K562 (cell line): ENCODE results near the gene ZNF672. TPM values are rescaled to one million over a fixed set of nuclear protein-coding genes. Genes with fewer than 3 reads are reported as not detected.
A peak's percentile ranks its signal among the peaks of the same experiment; 100 is the strongest.

Experiments
- ATAC-seq: fragments of 200-7000 bp; cut with Tn5 transposase; 3 replicates; pipeline ENCODE4 v1.9.1; 2020; ENCODE audit warnings: moderate library complexity
- BruUV-seq: library from RNA; stranded (reverse); fragments of 400-500 nt; replicated peaks from 2 replicates; lab custom pipeline; 2021; lab: Mats Ljungman, UMichigan
- CTCF ChIA-PET: fragments of 300-600 bp; formaldehyde crosslinking; extraction: SDS; loops from one replicate; lab custom pipeline; 2021; ENCODE audit warnings: low intra/inter-chr PET ratio; lab: Yijun Ruan, JAX
- POLR2A ChIA-PET: fragments of 300-600, 350-650 bp; sonication (Branson Sonifier 250); formaldehyde crosslinking; extraction: SDS; loops from one replicate; lab custom pipeline; 2021; ENCODE audit warnings: antibody characterized with exemption, inconsistent platforms; lab: Yijun Ruan, JAX
- DNase-seq, 4 experiments: peaks; one replicate each; pipeline versions ENCODE4 v3.0.0 to v3.0.0-alpha.2; 2011 to 2018; ENCODE audit warnings: low spot score in 3 of 4, mixed read lengths in 3 of 4; ENCODE audit errors: extremely low read depth in 1 of 4
- FAIRE-seq: peaks from 2 replicates; lab custom pipeline; 2011; peaks lifted over from hg19 to GRCh38; lab: Jason Lieb, UNC
- H2AFZ ChIP-seq: 2 replicates; pipeline ENCODE4 v1.6.0; 2011; ENCODE audit warnings: low read depth, low read length, control low read depth, inconsistent platforms
- H3K27ac ChIP-seq: fragments of 200-600 bp; 3 replicates; pipeline ENCODE4 v1.8.0; 2011; ENCODE audit warnings: low read depth, mild to moderate bottlenecking, control low read depth, inconsistent platforms, low read length, moderate library complexity, mixed read lengths; ENCODE audit errors: extremely low read depth
- H3K27me3 ChIP-seq, 2 experiments: fragments of 300-600 bp in 1 of 2; 2 replicates in 1 of 2; 3 replicates in 1 of 2; pipeline versions ENCODE4 v1.6.0 to v1.8.0; 2011; ENCODE audit warnings: inconsistent platforms in 2 of 2, low read length in 2 of 2, mild to moderate bottlenecking in 1 of 2, mixed read lengths in 1 of 2, moderate library complexity in 1 of 2; ENCODE audit not compliant: control insufficient read depth in 2 of 2, insufficient read depth in 2 of 2
- H3K36me3 ChIP-seq: fragments of 300-600 bp; 3 replicates; pipeline ENCODE4 v1.8.0; 2011; ENCODE audit warnings: mild to moderate bottlenecking, low read length, inconsistent platforms; ENCODE audit not compliant: control insufficient read depth, insufficient read depth
- H3K4me1 ChIP-seq, 2 experiments: fragments of 200-600 bp in 1 of 2; replicated peaks in 1 of 2; 2 replicates in 1 of 2; 3 replicates in 1 of 2; pipeline versions ENCODE4 v1.5.1 to v1.8.0; 2011; ENCODE audit warnings: inconsistent platforms in 2 of 2, low read length in 2 of 2, mild to moderate bottlenecking in 1 of 2, mixed read lengths in 1 of 2, moderate library complexity in 1 of 2; ENCODE audit not compliant: control insufficient read depth in 2 of 2, insufficient read depth in 2 of 2
- H3K4me2 ChIP-seq: 2 replicates; pipeline ENCODE4 v1.6.1; 2011; ENCODE audit warnings: low read length, control low read depth, inconsistent platforms, mixed read lengths; ENCODE audit not compliant: insufficient read depth
- H3K4me3 ChIP-seq: fragments of 200-600 bp; sonication (generic), shearing (Covaris generic); 2 replicates; pipeline ENCODE4 v1.5.1; 2016; ENCODE audit warnings: control low read depth, inconsistent platforms
- H3K79me2 ChIP-seq: fragments of 200-600 bp; 3 replicates; pipeline ENCODE4 v1.8.0; 2011; ENCODE audit warnings: low read length, inconsistent platforms; ENCODE audit not compliant: control insufficient read depth, insufficient read depth
- H3K9ac ChIP-seq, 2 experiments: 2 replicates each; pipeline versions ENCODE4 v1.6.0 to v1.6.1; 2011; ENCODE audit warnings: low read depth in 2 of 2, low read length in 2 of 2, control low read depth in 1 of 2, inconsistent platforms in 1 of 2, mild to moderate bottlenecking in 1 of 2, mixed read lengths in 1 of 2; ENCODE audit not compliant: insufficient read depth in 1 of 2
- H3K9me1 ChIP-seq: one replicate; pipeline ENCODE4 v1.6.0; 2011; ENCODE audit warnings: inconsistent platforms, mild to moderate bottlenecking, low read length, moderate library complexity; ENCODE audit not compliant: control insufficient read depth, insufficient read depth
- H3K9me3 ChIP-seq: replicated peaks from 2 replicates; pipeline ENCODE4 v1.5.1; 2011; ENCODE audit warnings: low read depth, low read length, inconsistent platforms; ENCODE audit not compliant: control insufficient read depth, insufficient read depth
- H4K20me1 ChIP-seq: replicated peaks from 2 replicates; pipeline ENCODE4 v1.6.1; 2011; ENCODE audit warnings: low read length, inconsistent platforms, mixed read lengths; ENCODE audit not compliant: control insufficient read depth, insufficient read depth
- CHCHD3 ChIP-seq: fragments of 250-450 bp; sonication (Bioruptor Pico); IDR thresholded peaks from 2 replicates; pipeline ENCODE4 v2.1.2; 2022; ENCODE audit warnings: mild to moderate bottlenecking
- POLR2A ChIP-seq: fragments of 450-650 bp; conservative IDR thresholded peaks from 2 replicates; pipeline ENCODE4 v1.6.1; 2016
- RHOXF2B ChIP-seq: fragments of 250-450 bp; sonication (Bioruptor Pico); conservative IDR thresholded peaks from 2 replicates; pipeline ENCODE4 v1.5.1; 2021
- SRSF7 ChIP-seq: fragments of 200-400 bp; formaldehyde crosslinking; optimal IDR thresholded peaks from 2 replicates; pipeline ENCODE3; 2017; ENCODE audit warnings: mild to moderate bottlenecking, low read depth, low read length
- ZNF780A ChIP-seq: fragments of 250-450 bp; sonication (Bioruptor Pico); IDR thresholded peaks from 2 replicates; pipeline ENCODE4 v1.5.0; 2021; ENCODE audit warnings: mild to moderate bottlenecking
- WGBS: fragments of 100-300 bp; shearing (Covaris generic); methylation state at CpG from one replicate; pipeline ENCODE4 v1.1.6; 2016; ENCODE audit warnings: low coverage, mixed read lengths; ENCODE audit not compliant: insufficient coverage; ENCODE audit errors: missing lambda C conversion rate; 5-methylcytosine and 5-hydroxymethylcytosine counted together
- in situ Hi-C: fragments of 300-500 bp; cut with MboI; formaldehyde crosslinking; loops from 4 replicates; pipeline ENCODE4 v1.15.0; 2018; ENCODE audit warnings: inconsistent platforms, mixed read lengths
- intact Hi-C: fragments of 100-400 bp; cut with micrococcal nuclease; formaldehyde crosslinking; loops from 2 replicates; pipeline ENCODE4 v1.14.2; 2022
- polyA plus RNA-seq, 8 experiments: library from polyadenylated mRNA; depleted of rRNA in 4 of 8; stranded (reverse) in 5 of 8; unstranded in 3 of 8; fragments of >200 nt; fragmentation: Nextera tagmentation in 2 of 8; fragmentation: Illumina TruSeq in 1 of 8; extraction: Ambion mirVana in 2 of 8; extraction: Trizol in 1 of 8; gene quantifications; 2 replicates each; pipeline versions ENCODE4 v1.2.1 to v1.2.3, GENCODE V29; 2011 to 2014; ENCODE audit warnings: inconsistent platforms in 1 of 8, missing spikeins in 1 of 8
- total RNA-seq, 7 experiments: library from RNA; depleted of rRNA in 6 of 7; stranded (reverse); fragments of >200 nt in 6 of 7; fragmentation: Illumina TruSeq in 2 of 7; extraction: Trizol in 2 of 7; gene quantifications; 2 replicates each; pipeline versions ENCODE4 v1.2.1 to v1.2.3, GENCODE V29; 2011 to 2021; ENCODE audit warnings: low replicate concordance in 1 of 7
- TF ChIP-seq, protein P1 (sequence below): fragments of 250-450 bp; sonication (Bioruptor Pico); IDR thresholded peaks from 2 replicates; pipeline ENCODE4 v1.4.0; 2020
- TF ChIP-seq, protein P2 (sequence below): sonication (generic); formaldehyde crosslinking; IDR thresholded peaks from 2 replicates; pipeline ENCODE4 v1.8.1; 2023; ENCODE audit warnings: mild to moderate bottlenecking, missing genetic modification reagents
- TF ChIP-seq, protein P3 (sequence below): fragments of 250-450 bp; sonication (Bioruptor Pico); IDR thresholded peaks from 2 replicates; pipeline ENCODE4 v1.4.0; 2020; ENCODE audit warnings: mild to moderate bottlenecking, moderate library complexity
- TF ChIP-seq, protein P4 (sequence below): sonication (generic); formaldehyde crosslinking; IDR thresholded peaks from 2 replicates; pipeline ENCODE4 v1.8.0; 2023; ENCODE audit warnings: mild to moderate bottlenecking, missing genetic modification reagents

Gene ZNF672
- total and polyA plus RNA-seq, 9 of the 15 experiments (the other 6 are each of a cell fraction or from before 2014, with no cell fraction given), result 1.9 to 57.9 (median 24.1) TPM

DNA sequence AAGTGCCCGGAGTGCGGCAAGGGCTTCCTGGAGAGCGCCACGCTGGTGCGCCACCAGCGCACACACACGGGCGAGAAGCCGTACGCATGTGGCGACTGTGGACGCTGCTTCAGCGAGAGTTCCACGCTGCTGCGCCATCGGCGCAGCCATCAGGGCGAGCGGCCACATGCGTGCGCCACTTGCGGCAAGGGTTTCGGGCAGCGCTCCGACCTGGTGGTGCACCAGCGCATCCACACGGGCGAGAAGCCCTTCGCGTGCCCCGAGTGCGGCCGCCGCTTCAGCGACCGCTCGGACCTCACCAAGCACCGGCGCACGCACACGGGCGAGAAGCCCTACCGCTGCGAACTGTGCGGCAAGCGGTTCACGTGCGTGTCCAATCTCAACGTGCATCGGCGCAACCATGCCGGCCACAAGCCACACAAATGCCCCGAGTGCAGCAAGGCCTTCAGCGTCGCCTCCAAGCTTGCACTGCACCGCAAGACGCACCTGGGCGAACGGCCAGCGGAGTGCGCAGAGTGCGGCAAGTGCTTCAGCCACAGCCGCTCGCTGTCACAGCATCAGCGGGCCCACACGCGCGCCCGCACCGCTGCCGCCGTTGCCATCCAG, 10.0 kb downstream of the ZNF672 start (continued):
- TF ChIP-seq, protein P1, sequence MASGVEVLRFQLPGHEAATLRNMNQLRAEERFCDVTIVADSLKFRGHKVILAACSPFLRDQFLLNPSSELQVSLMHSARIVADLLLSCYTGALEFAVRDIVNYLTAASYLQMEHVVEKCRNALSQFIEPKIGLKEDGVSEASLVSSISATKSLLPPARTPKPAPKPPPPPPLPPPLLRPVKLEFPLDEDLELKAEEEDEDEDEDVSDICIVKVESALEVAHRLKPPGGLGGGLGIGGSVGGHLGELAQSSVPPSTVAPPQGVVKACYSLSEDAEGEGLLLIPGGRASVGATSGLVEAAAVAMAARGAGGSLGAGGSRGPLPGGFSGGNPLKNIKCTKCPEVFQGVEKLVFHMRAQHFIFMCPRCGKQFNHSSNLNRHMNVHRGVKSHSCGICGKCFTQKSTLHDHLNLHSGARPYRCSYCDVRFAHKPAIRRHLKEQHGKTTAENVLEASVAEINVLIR (CRISPR knock-in tag), result no peak
- no peak for TF ChIP-seq CHCHD3 (CRISPR knock-in tag)
- TF ChIP-seq, protein P2, sequence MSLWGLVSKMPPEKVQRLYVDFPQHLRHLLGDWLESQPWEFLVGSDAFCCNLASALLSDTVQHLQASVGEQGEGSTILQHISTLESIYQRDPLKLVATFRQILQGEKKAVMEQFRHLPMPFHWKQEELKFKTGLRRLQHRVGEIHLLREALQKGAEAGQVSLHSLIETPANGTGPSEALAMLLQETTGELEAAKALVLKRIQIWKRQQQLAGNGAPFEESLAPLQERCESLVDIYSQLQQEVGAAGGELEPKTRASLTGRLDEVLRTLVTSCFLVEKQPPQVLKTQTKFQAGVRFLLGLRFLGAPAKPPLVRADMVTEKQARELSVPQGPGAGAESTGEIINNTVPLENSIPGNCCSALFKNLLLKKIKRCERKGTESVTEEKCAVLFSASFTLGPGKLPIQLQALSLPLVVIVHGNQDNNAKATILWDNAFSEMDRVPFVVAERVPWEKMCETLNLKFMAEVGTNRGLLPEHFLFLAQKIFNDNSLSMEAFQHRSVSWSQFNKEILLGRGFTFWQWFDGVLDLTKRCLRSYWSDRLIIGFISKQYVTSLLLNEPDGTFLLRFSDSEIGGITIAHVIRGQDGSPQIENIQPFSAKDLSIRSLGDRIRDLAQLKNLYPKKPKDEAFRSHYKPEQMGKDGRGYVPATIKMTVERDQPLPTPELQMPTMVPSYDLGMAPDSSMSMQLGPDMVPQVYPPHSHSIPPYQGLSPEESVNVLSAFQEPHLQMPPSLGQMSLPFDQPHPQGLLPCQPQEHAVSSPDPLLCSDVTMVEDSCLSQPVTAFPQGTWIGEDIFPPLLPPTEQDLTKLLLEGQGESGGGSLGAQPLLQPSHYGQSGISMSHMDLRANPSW (CRISPR knock-in tag), result no peak
- no peak for TF ChIP-seq RHOXF2B (CRISPR knock-in tag)

DNA sequence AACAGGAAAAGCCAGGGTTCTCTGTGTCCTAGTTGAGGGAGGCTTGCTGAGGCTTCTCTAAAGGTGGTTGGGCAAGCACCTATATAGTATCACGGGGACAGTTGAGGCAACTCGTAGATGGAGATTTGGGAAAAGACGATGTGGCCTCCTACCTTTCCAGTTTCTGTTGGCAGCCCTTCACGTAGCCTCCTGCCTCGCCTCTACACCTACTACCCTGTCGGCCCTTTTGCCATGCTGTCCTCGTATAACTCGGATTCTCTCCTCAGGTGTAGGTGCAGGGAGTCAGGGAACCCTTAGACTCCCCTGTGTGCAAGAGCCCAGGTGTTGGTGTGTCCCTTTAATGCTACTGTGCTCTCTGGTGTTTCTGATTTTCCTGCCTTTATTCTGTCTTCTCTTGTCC, 10.6 kb downstream of the ZNF672 start:
- Histone ChIP-seq H3K79me2 (peaks cover 13% of the 10 kb centered on the region; the same call in 1 of the 3 replicates), H3K27ac (no peak overlapping the region; the same call in 2 of the 3 replicates), H3K4me2 (no peak overlapping the region), H2AFZ (no peak overlapping the region), H3K9me3 (no peaks in the 10 kb centered on the region), H3K27me3 (no peaks in the 10 kb centered on the region), H4K20me1 (peaks cover 4% of the 10 kb centered on the region; the same call in 1 of the 2 replicates), H3K9ac (no peak overlapping the region), H3K4me3 (no peak overlapping the region), H3K36me3 (peaks cover 95% of the 10 kb centered on the region), H3K9me1 (no peaks in the 10 kb centered on the region), H3K4me1 (peaks cover 7 to 21% of the 10 kb centered on the region in 2 experiments; a peak in 3 of 5 replicates)
- intact Hi-C loops, result no loop called here
- no peak for DNase-seq
- no peak for FAIRE-seq
- CTCF ChIA-PET, result no interaction called here
- in situ Hi-C loops, result no loop called here
- ATAC-seq, result no peak
- WGBS, result 90% methylated on average over 6 of the region's 8 CpGs
- POLR2A ChIA-PET, result interaction anchor here (1.8 kb wide), 1 partner anchor 10 kb away, joined by 9 read pairs; the partner anchor contains the start of gene ZNF692
- BruUV-seq, result no TSS peak
- TF ChIP-seq, protein P3, sequence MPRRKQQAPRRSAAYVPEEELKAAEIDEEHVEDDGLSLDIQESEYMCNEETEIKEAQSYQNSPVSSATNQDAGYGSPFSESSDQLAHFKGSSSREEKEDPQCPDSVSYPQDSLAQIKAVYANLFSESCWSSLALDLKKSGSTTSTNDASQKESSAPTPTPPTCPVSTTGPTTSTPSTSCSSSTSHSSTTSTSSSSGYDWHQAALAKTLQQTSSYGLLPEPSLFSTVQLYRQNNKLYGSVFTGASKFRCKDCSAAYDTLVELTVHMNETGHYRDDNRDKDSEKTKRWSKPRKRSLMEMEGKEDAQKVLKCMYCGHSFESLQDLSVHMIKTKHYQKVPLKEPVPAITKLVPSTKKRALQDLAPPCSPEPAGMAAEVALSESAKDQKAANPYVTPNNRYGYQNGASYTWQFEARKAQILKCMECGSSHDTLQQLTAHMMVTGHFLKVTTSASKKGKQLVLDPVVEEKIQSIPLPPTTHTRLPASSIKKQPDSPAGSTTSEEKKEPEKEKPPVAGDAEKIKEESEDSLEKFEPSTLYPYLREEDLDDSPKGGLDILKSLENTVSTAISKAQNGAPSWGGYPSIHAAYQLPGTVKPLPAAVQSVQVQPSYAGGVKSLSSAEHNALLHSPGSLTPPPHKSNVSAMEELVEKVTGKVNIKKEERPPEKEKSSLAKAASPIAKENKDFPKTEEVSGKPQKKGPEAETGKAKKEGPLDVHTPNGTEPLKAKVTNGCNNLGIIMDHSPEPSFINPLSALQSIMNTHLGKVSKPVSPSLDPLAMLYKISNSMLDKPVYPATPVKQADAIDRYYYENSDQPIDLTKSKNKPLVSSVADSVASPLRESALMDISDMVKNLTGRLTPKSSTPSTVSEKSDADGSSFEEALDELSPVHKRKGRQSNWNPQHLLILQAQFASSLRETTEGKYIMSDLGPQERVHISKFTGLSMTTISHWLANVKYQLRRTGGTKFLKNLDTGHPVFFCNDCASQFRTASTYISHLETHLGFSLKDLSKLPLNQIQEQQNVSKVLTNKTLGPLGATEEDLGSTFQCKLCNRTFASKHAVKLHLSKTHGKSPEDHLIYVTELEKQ, result no peak
- TF ChIP-seq, protein P4, sequence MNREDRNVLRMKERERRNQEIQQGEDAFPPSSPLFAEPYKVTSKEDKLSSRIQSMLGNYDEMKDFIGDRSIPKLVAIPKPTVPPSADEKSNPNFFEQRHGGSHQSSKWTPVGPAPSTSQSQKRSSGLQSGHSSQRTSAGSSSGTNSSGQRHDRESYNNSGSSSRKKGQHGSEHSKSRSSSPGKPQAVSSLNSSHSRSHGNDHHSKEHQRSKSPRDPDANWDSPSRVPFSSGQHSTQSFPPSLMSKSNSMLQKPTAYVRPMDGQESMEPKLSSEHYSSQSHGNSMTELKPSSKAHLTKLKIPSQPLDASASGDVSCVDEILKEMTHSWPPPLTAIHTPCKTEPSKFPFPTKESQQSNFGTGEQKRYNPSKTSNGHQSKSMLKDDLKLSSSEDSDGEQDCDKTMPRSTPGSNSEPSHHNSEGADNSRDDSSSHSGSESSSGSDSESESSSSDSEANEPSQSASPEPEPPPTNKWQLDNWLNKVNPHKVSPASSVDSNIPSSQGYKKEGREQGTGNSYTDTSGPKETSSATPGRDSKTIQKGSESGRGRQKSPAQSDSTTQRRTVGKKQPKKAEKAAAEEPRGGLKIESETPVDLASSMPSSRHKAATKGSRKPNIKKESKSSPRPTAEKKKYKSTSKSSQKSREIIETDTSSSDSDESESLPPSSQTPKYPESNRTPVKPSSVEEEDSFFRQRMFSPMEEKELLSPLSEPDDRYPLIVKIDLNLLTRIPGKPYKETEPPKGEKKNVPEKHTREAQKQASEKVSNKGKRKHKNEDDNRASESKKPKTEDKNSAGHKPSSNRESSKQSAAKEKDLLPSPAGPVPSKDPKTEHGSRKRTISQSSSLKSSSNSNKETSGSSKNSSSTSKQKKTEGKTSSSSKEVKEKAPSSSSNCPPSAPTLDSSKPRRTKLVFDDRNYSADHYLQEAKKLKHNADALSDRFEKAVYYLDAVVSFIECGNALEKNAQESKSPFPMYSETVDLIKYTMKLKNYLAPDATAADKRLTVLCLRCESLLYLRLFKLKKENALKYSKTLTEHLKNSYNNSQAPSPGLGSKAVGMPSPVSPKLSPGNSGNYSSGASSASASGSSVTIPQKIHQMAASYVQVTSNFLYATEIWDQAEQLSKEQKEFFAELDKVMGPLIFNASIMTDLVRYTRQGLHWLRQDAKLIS (CRISPR knock-in tag), result 0 out of 2 replicates have a peak, but pooled peaks have one; percentile 23
- TF ChIP-seq ZNF780A (CRISPR knock-in tag) (no peak), SRSF7 (no peak), POLR2A (peak; percentile 60; the same call in 1 of the 2 replicates)
